GM21423 (cell line): ENCODE results near the gene GRIN2D.
"Not testable (repeated sequence)": the region's sequence is repeated elsewhere in the genome, so short reads cannot be mapped to it uniquely, and the experiment has no call there.

ENCODE experiments used
- ATAC-seq: cut with Tn5 transposase; IDR thresholded peaks from one replicate; pipeline ENCODE4 v1.9.1; 2021; ENCODE audit warnings: mild to moderate bottlenecking, moderate library complexity; ENCODE audit not compliant: unreplicated experiment

Gene GRIN2D

DNA sequence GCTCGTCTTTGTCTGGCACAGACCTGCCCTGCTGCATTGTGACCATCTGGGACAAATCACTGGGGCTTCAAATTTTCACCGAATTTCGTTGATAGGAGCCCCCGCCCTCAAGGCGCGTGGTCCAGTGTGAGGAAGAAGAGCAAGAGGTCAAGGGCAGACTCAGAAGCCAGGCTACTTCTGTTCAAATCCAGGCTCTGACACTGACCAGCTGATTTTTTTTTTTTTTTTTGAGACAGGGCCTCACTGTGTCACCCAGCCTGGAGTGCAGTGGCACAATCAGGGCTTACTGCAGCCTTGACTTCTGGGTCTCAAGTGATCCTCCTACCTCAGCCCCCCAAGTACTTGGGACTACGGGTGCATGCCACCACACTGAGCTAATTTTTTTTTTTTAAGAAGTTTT is 22.1 kb upstream of the GRIN2D start:
- ATAC-seq: no peak

DNA sequence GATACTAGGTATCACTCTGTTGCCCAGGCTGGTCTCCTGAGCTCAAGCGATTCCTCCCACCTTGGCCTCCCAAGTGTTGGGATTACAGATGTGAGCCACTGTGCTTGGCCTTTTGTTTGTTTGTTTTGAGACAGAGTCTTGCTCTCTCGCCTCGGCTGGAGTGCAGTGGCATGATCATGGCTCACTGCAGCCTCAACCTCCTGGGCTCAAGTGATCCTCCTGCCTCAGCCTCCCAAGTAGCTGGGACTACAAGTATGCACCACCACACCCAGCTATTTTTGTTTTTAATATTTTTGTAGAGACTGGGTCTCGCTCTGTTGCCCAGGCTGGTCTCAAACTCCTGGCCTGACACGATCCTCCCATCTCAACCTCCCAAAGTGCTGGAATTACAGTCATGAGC is 21.7 kb upstream of the GRIN2D start:
- not testable (repeated sequence) for ATAC-seq

DNA sequence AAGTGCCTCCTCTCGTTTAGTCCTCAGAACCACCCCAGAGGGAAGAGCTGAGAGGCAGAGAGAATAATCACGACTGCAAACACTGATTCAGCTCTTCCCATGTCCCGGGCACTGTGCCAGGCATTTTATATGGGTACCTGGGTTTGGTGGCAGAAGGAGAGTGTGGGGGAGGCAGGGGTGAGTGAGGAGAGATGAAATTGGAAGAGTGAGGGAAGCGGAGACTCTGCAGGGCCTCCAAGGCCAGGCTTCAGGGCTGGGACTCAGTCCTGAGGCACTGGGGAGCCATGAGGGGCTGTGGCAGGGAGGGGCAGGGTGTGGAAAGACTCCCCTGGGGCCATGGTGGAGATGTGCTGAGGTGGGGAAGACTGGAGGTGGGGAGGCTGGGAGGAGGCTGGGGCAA is 20.6 kb upstream of the GRIN2D start:
- ATAC-seq: no peak

DNA sequence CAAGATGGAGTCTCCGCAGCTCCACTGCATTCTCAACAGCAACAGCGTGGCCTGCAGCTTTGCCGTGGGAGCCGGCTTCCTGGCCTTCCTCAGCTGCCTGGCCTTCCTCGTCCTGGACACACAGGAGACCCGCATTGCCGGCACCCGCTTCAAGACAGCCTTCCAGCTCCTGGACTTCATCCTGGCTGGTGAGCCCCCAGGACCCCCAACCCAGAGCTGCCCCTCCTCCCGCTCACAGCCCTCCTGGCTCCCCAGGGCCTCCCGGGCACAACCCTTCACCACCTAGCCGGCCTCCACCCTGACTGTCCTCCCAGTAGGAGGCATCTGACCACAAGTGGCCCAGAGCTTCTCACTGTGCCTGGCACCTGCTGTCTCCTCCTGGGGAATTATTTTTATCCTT is 19.9 kb upstream of the GRIN2D start:
- ATAC-seq: no peak

DNA sequence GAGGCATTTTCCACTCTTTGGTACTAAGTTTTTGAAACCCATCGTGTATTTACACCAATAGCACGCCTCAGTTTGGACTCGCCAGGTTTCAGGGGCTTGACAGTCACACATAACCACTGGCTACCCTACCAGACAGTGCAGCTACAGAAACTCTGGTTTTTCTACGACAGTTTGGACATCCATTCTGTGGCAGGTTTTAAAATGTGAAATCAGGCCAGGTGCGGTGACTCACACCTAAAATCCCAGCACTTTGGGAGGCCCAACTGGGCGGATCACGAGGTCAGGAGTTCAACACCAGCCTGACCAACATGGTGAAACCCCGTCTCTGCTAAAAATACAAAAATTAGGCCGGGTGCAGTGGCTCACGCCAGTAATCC is 15.3 kb upstream of the GRIN2D start:
- no peak for ATAC-seq

DNA sequence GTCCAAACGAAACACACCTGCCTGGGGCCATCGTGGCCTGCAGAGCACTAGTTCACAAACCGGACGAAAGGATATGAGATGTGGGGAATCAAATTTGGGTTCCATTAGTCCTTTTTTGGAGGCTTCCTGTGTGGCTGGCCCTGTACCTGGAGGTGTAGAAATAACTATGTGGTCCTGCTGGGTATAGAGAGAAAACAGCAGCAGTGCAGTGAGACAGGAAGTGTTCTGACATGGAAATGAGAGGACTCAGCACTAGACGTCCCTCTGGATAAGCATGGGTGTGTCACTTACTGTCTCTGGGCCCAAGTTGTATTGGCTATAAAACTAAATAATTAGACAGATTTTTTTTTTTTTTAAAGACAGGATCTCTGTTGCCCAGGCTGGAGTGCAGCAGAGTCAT is 14.4 kb upstream of the GRIN2D start:
- no peak for ATAC-seq

DNA sequence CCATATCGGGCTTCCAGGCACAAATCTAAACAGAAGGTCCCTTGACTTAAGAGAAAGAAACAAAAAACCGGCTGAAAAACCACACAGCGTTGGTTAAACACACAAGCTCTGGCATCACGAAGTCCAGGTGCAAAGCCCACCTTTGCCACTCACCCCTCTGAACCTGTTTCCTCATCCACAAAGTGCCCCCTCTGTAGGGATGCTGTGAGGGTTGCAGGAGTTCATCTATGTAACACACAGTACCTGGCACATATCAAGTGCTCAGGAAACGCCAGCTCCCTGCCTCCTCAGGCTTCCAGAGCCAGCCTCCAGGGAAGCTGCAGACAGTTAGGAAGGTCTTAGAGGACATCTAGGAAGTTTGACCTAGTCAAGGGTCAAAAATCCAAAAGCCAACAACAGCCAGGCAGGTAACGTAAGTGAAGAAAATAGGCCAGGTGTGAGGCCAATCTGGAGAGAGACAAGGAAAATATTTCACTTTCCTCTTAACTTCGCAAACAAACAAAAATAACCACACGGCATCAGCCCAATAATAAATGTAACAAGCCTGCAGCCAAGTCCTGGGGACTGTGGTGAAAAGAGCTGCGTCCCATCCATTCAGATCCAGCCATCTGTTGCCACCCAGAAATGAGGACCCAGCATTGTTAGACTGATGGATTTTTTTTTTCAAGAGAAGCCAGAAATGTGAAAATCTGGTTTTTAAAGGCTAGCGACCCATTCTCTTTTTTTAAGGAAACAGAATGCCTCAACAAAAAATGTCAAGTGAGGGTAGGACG is 12.1 kb upstream of the GRIN2D start:
- ATAC-seq: no peak

DNA sequence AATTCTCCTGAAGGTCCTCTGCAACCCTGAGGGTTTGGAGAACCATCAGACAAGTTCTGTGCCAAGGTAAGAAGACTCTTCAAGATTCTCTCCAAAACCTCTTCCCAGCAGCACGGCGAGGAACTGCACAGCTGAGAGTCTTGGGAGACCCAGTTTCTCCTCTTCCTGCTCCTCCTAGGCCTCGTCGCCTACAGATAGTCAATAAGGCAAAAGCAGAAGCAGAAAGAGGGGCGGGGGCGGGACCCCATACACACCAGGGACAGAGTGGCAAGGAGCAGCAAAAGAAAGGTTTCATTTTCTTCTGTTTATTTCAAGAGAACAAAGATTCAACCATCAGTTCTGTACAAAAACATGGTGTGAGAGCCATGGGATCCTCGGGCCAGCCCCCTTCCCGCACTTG is 11.2 kb upstream of the GRIN2D start:
- ATAC-seq: no peak

DNA sequence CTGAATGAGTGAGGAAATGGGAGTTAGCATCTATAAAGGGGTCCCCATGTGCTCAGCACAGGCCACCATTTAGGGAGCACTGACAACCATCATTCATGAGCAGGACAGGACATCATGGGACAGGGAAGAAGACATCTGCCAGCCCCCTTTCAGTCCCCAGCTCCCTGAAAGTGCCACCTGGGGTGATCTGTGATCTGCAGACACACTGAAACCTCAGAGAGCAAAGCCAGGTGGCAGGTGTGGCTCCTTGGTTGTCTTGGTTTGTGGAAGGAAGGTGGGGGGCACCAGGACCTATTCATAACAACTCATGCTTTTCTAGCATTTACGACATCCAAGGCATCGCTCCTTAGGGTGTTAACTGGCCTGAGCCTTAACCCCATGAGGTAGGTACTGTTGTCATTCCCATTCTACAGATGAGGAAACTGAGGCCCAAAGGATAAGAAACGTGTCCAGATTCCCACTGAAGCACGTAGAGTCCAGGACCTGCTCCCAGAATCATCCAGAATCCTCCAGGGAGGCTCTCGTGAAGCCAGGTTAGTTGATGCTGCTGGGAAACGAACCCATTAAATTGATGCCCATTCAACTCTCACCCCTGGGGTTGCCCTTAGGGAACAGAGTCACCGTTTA is 7.9 kb upstream of the GRIN2D start:
- no peak for ATAC-seq

DNA sequence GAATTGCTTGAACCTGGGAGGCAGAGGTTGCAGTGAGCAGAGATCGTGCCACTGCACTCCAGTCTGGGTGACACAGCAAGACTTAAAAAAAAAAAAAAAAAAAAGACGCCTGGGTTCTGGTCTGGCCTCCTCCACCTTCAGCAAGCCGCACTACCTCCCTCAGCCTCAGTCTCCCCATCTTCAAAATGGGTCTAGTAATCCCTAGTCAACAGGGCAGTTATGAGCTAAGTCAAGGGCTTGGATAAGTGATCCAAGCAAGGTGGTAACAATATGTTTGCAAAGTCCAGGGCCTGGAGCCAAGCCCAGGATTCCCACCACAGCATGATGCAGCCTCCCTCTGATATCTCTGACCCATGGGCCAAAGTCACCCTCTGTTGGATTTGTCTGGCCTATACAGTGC is 6.5 kb upstream of the GRIN2D start:
- no peak for ATAC-seq

DNA sequence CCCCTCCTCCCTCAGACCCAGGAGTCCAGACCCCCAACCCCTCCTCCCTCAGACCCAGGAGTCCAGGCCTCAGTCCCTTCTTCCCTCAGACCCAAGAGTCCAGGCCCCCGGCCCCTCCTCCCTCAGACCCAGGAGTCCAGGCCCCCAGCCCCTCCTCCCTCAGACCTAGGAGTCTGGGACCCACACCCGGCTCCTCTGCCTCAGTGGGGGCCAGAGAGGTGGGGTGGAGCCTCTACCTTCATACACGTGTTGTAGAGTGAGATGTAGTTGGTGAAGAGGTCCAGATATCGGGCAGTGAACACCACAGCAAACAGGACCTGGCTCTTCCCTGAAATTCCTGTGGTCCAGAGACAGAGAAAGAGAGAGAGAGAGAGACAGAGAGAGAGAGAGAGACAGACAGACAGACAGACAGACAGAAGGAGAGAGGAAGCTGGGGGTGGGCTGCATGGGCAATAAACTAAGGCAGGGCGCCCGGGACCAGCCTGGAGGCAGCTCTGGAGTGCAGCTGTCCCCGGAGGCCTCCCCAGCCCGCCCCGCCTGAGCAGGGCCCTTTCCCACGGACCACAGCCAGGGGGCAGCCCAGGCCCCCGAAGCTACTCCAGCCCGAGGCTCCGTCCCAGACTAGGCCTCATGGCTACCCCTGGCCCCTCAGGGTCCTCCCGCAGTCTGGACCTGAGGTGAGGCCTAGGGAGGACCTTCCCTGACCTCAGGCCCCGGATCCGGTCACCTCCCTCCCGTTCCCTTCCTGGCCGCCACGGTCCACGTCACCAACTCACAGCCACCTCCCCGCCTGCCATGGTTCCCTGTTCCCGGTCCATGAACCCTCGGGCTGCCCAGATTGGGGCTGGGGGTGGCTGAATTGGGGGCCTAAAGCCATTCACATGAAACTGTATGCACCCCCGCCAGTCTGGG is 3.0 kb upstream of the GRIN2D start:
- ATAC-seq: no peak

DNA sequence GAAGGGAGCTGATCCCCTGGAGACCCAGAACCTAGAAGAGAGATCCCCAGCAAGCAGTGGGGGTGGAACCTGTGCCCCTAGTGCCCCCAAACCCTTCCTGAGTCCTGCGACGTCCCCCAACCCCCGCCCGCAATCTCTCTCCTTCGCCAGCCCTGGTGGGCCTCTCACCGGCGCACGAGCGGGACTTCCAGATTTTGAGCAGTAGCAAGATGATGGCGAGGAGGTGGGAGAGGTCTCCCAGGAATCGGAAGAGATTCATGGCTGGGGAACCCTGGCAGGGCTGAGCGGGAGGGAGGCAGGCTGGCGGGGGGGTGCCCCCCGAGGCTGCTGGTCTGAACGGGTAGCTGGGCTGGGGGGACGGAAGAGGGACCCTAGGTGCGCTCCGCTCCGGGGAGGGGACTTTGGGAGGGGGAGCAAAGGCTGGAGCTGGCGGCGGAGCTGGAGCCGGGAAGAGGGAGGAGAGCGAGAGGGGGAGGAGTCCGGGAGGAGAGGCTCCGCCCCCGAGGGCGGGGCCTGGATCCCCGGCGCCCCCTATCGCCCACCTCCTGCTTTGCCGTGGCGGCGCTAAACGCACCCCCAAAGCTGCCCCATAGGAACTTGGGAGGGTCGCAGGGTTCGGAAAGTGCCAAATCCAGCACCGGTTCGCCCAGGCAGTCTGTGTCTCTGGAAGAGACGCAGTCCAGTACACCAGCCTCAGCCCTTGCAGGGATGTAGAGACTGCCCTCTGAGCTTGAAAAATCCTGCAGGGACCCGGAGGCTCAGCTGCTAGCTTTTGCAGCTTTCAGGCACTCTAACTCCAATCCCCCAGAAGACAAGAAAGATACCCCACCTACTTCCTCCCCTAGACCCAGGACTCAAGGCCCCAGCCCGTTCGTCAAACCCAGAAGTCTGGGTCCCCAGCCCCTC is 2.1 kb upstream of the GRIN2D start, which contains the start of gene KDELR1:
TSS of gene KDELR1 (minus strand) at position 452 of the 906 bp plus-strand sequence. CDS start at position 259, 193 bp downstream.
- ATAC-seq: peak; percentile 71

DNA sequence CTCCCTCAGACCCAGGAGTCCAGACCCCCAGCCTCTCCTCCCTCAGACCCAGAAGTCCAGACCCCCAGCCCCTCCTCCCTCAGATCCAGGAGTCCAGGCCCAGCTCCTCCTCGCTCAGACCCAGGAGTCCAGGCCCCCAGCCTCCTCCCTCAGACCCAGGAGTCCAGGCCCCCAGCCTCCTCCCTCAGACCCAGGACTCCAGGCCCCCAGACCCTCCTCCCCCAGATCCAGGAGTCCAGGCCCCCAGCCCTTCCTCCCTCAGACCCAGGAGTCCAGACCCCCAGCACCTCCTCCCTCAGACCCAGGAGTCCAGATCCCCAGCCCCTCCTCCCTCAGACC is 1.5 kb upstream of the GRIN2D start:
- ATAC-seq: not testable (repeated sequence)

DNA sequence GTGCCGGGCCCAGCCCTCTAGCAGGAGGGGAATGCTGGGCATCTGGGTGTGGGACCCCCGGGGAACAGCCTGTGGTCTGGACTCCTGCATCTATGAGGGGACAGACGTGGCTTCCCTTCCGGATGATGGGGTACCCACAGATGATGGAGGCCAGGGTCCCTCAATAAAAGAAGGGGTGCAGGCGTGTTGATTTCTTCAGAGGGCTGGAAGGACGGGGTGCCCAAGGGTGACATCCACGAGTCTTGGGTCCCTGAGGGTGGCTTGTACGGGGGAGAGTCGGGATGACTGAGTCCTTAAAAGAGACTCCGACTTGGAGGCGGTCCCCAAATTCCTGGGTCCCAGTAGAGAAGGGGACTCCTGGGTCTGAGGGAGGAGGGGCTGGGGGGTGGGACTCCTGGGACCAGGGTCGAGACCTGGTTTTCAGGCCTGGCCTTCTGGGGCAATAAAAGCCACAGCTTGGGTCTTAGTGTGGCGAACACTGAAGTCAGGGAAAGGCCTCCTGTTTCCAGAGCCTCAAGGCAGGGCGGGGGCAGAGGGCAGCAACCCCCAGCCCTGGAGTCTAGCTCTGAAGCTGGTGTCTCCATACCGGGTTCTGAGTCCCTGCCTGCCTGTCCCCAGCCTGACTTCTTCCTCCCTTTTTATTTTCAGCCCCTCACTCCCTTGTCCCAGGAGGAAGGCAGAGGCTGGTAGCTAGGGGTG is 459 bp upstream of the GRIN2D start:
- no peak for ATAC-seq

DNA sequence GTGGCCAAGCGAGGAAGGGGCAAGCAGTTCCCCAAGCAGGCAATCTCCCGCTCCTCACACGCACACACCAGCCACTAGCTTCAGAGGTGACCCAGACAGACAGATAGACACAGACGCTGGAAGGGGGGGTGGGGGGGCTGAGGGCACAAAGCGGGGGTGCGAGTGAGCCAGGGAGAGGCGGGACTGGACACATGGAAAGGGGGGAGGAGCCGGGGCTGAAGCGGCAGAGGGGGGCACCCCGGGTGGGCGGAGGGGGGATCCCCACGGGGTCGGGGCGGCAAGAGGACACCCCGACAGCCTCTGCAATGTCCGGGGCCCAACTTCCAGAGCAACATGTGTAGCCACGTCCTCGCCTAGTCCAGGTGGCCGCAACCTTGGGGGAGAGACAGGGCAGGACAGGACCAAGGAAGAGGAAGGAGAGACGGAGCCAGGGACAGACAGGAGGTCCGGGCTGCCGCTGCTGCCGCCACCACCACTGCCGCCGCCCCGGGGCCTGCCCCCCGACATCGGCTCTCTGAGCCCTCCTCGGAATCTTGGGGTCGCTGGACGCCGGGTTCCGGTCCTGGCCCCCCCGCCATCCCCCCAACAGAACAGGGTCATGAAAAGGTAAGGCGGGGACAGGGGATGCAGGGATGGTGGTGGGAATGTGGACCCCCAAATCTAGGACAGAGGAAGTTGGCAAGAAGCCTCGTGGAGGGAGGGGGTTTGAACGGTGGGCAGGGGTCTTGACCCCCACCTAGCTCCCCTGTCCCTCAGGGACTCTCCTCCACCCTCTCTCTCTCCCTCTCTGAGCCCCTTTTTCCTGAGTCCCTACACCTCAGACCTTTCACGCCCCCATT is 1.1 kb downstream of the GRIN2D start:
- ATAC-seq: no peak

DNA sequence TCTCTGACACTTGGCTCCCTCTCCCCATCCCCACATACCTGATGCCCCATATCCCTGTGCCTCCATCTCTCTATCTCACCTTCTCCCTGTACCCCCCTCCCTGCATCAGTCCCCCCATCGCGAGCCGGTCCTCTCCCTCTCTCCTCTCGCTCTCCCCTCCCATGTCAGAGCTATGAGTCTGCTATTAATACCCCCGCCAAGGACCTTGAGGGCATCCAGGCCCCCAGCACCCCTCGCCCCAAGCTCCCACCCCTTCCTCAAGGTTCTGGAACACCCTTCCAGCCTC is 1.6 kb downstream of the GRIN2D start:
- ATAC-seq: no peak

DNA sequence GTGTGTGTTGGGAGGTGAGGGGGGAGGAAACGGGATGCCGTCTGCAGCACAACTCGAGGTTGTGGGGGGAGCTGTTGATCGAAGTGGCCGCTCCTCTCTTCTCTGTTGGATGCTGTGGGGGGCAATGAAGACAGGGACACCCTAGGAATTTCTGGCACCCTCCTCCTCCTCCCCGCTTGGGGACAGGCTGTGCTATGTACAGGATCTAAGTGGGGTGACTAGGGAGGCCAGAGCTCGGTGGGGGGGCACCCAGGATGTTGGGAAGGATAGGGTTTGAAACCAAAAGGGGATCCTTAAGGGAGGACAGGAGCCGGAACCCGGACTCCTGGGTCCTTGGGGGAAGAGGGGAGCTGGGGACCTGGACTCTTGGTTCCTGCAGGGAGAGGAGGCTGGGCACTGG is 2.0 kb downstream of the GRIN2D start:
- ATAC-seq: no peak

DNA sequence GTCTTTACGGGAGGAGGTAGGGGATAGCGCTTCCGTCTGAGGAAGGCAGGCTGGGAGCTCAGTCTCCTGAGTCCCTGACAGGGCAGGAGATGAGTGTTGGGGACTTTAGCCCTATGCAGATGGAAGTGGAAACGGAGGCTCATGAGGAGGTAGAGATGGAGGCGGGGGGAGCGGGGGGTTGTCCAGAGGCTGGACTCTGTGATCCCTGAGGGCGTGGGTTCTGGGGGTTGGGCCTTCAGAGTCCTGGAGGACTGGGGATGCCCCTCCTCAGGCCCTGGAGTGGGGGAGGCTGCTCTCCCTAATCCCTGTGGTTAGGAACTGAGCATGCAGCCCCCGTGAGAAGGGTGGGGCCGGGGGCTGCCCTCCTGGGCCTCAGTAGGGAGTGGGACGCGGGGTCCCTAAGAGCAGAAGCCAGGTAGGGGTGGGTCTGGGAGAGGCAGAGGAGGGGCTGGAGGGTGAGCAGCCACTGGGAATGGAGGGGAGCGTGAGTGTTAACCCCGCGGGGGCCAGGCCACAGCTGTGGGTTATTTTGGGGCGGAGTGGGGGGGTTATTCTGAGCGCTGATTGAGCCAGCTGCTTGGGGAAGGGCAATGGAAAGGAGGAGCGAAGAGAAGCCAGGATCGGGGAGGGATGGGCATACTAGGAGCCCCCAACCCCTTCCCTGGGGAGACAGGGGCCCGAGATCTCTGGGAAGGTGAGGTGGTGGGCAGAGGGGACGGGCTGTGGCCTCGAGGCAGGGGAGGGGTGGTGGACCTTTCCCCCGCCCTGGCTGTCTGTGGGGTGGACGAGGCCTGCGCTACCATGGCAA is 2.8 kb downstream of the GRIN2D start:
- no peak for ATAC-seq

DNA sequence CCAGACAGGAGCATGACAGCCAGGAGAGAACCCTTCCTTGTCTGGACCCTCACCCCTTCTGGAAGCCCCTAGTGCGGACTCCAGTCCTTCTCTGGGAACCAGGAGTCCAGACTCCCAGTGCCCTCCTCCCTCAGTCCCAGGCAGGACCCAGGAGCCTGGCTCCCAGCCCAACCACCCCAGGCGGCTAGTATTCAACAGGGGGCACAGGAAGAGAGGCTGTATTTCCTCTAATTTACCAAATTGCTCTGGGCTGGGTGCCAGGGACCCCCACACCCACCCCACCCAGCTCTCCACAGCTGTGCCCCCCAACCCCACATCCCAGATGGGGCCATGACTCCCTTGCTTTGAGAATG is 3.3 kb downstream of the GRIN2D start:
- ATAC-seq: no peak
